IMR-90 (cell line): ENCODE results near the gene IQSEC1. TPM values are rescaled to one million over a fixed set of nuclear protein-coding genes. Genes with fewer than 3 reads are reported as not detected.

ENCODE experiments used
- ATAC-seq: fragments of 200-7000 bp; cut with Tn5 transposase; 2 replicates; pipeline ENCODE4 v1.9.1; 2020; ENCODE audit warnings: low read depth, mild to moderate bottlenecking, moderate library complexity
- BruUV-seq: library from RNA; stranded (reverse); fragments of 400-500 nt; replicated peaks from 2 replicates; lab custom pipeline; 2021; lab: Mats Ljungman, UMichigan
- CTCF ChIA-PET: fragments of 300-600 bp; formaldehyde crosslinking; extraction: SDS; loops from one replicate; lab custom pipeline; 2021; ENCODE audit warnings: antibody characterized with exemption; lab: Yijun Ruan, JAX
- POLR2A ChIA-PET: fragments of 300-600 bp; sonication (Branson Sonifier 250); formaldehyde crosslinking; loops from one replicate; lab custom pipeline; 2022; ENCODE audit warnings: antibody characterized with exemption; ENCODE audit not compliant: unreplicated experiment; lab: Charles Lee
- DNase-seq: peaks from one replicate; pipeline ENCODE4 v3.0.0; 2013
- H2AFZ ChIP-seq: replicated peaks from 2 replicates; pipeline ENCODE3; 2013; ENCODE audit warnings: low read length, mild to moderate bottlenecking; ENCODE audit not compliant: poor library complexity
- H2AK5ac ChIP-seq: 2 replicates; pipeline ENCODE4 v1.6.1; 2013; ENCODE audit warnings: low read depth, low read length, inconsistent platforms
- H2AK9ac ChIP-seq: replicated peaks from 2 replicates; pipeline ENCODE3; 2013; ENCODE audit warnings: mild to moderate bottlenecking, low read depth, low read length, moderate library complexity; ENCODE audit not compliant: poor library complexity
- H2BK120ac ChIP-seq: 2 replicates; pipeline ENCODE4 v1.6.1; 2013; ENCODE audit warnings: low read depth, low read length, inconsistent platforms
- H2BK15ac ChIP-seq: 3 replicates; pipeline ENCODE4 v1.6.1; 2013; ENCODE audit warnings: low read depth, low read length, inconsistent platforms
- H2BK20ac ChIP-seq: 2 replicates; pipeline ENCODE4 v1.6.1; 2013; ENCODE audit warnings: low read depth, mild to moderate bottlenecking, inconsistent platforms, low read length, moderate library complexity
- H2BK5ac ChIP-seq: 2 replicates; pipeline ENCODE4 v1.6.1; 2013; ENCODE audit warnings: mild to moderate bottlenecking, low read depth, low read length, inconsistent platforms; ENCODE audit not compliant: poor library complexity, severe bottlenecking
- H3K14ac ChIP-seq: replicated peaks from 2 replicates; pipeline ENCODE4 v1.6.1; 2013; ENCODE audit warnings: low read depth, low read length, inconsistent platforms
- H3K18ac ChIP-seq: 2 replicates; pipeline ENCODE4 v1.6.1; 2013; ENCODE audit warnings: low read depth, low read length, control low read depth
- H3K23ac ChIP-seq: 2 replicates; pipeline ENCODE4 v1.6.1; 2013; ENCODE audit warnings: low read depth, low read length, inconsistent platforms
- H3K27ac ChIP-seq: 2 replicates; pipeline ENCODE4 v1.5.1; 2013; ENCODE audit warnings: mild to moderate bottlenecking, control low read depth, low read length; ENCODE audit not compliant: insufficient read depth
- H3K27me3 ChIP-seq: 2 replicates; pipeline ENCODE4 v1.6.1; 2013; ENCODE audit warnings: low read length; ENCODE audit not compliant: control insufficient read depth, insufficient read depth
- H3K36me3 ChIP-seq: 2 replicates; pipeline ENCODE4 v1.6.1; 2013; ENCODE audit warnings: low read length, mixed read lengths; ENCODE audit not compliant: control insufficient read depth, insufficient read depth
- H3K4ac ChIP-seq: 2 replicates; pipeline ENCODE4 v1.6.1; 2013; ENCODE audit warnings: low read depth, low read length, inconsistent platforms
- H3K4me1 ChIP-seq: 2 replicates; pipeline ENCODE4 v1.6.1; 2013; ENCODE audit warnings: low read length, mixed read lengths; ENCODE audit not compliant: control insufficient read depth, insufficient read depth
- H3K4me2 ChIP-seq: 2 replicates; pipeline ENCODE4 v1.6.1; 2013; ENCODE audit warnings: low read depth, mild to moderate bottlenecking, control low read depth, low read length, moderate library complexity
- H3K4me3 ChIP-seq: 2 replicates; pipeline ENCODE4 v1.5.1; 2013; ENCODE audit warnings: low read depth, mild to moderate bottlenecking, control low read depth, low read length, moderate library complexity; ENCODE audit not compliant: insufficient read depth
- H3K56ac ChIP-seq: 2 replicates; pipeline ENCODE4 v1.6.1; 2013; ENCODE audit warnings: low read length, inconsistent platforms; ENCODE audit not compliant: insufficient read depth; ENCODE audit errors: extremely low read depth
- H3K79me1 ChIP-seq, 2 experiments: 2 replicates each; pipeline ENCODE4 v1.6.1; 2013; ENCODE audit warnings: low read length in 2 of 2, inconsistent platforms in 1 of 2, low read depth in 1 of 2
- H3K9ac ChIP-seq: 2 replicates; pipeline ENCODE4 v1.6.1; 2013; ENCODE audit warnings: low read depth, low read length, control low read depth
- H3K9me1 ChIP-seq: 2 replicates; pipeline ENCODE4 v1.6.1; 2013; ENCODE audit warnings: low read length, inconsistent platforms; ENCODE audit not compliant: insufficient read depth
- H3K9me3 ChIP-seq: 2 replicates; pipeline ENCODE4 v1.6.1; 2013; ENCODE audit warnings: low read length; ENCODE audit not compliant: control insufficient read depth, insufficient read depth
- H4K20me1 ChIP-seq: 2 replicates; pipeline ENCODE4 v1.6.1; 2013; ENCODE audit warnings: low read length, inconsistent platforms; ENCODE audit not compliant: insufficient read depth
- H4K5ac ChIP-seq: 2 replicates; pipeline ENCODE4 v1.6.1; 2013; ENCODE audit warnings: mild to moderate bottlenecking, low read depth, low read length, control low read depth
- H4K8ac ChIP-seq, 2 experiments: 2 replicates each; pipeline ENCODE4 v1.6.1; 2013; ENCODE audit warnings: low read depth in 2 of 2, low read length in 2 of 2, control low read depth in 1 of 2, inconsistent platforms in 1 of 2
- H4K91ac ChIP-seq: 2 replicates; pipeline ENCODE4 v1.6.1; 2013; ENCODE audit warnings: low read depth, low read length, inconsistent platforms; ENCODE audit not compliant: insufficient read depth
- BHLHE40 ChIP-seq: fragments of 150-350 bp; IDR thresholded peaks from 2 replicates; pipeline ENCODE4 v1.6.1; 2016; ENCODE audit warnings: mild to moderate bottlenecking, low read depth, low read length
- CEBPB ChIP-seq: IDR thresholded peaks from 2 replicates; pipeline ENCODE4 v1.6.1; 2012; ENCODE audit warnings: low read depth, low read length, improper control_type of control experiment
- CHD1 ChIP-seq: IDR thresholded peaks from 2 replicates; pipeline ENCODE4 v1.6.1; 2012; ENCODE audit warnings: low read depth, low read length, improper control_type of control experiment
- FOS ChIP-seq: fragments of 150-350 bp; IDR thresholded peaks from 2 replicates; pipeline ENCODE4 v1.6.1; 2016; ENCODE audit warnings: low read depth, low read length
- MAFK ChIP-seq: IDR thresholded peaks from 2 replicates; pipeline ENCODE4 v1.6.1; 2012; ENCODE audit warnings: low read depth, low read length, improper control_type of control experiment
- MAZ ChIP-seq: IDR thresholded peaks from 2 replicates; pipeline ENCODE4 v1.6.1; 2012; ENCODE audit warnings: low read depth, mild to moderate bottlenecking, low read length, improper control_type of control experiment, moderate library complexity, borderline replicate concordance
- MXI1 ChIP-seq: IDR thresholded peaks from 2 replicates; pipeline ENCODE4 v1.6.1; 2012; ENCODE audit warnings: low read depth, mild to moderate bottlenecking, low read length, moderate library complexity, borderline replicate concordance
- NFE2L2 ChIP-seq: fragments of 150-350 bp; IDR thresholded peaks from 2 replicates; pipeline ENCODE4 v1.6.1; 2016; ENCODE audit warnings: low read depth, mild to moderate bottlenecking, low read length
- POLR2A ChIP-seq: IDR thresholded peaks from 2 replicates; pipeline ENCODE4 v1.6.1; 2012; ENCODE audit warnings: mild to moderate bottlenecking, low read depth, low read length
- RAD21 ChIP-seq: IDR thresholded peaks from 2 replicates; pipeline ENCODE4 v1.6.1; 2012; ENCODE audit warnings: low read length, improper control_type of control experiment
- RCOR1 ChIP-seq: IDR thresholded peaks from 2 replicates; pipeline ENCODE4 v1.6.1; 2012; ENCODE audit warnings: mild to moderate bottlenecking, low read length, improper control_type of control experiment; ENCODE audit not compliant: insufficient replicate concordance
- RFX5 ChIP-seq: IDR thresholded peaks from 2 replicates; pipeline ENCODE4 v1.8.0; 2012; ENCODE audit warnings: low read depth, mild to moderate bottlenecking, low read length, moderate library complexity
- SMC3 ChIP-seq: fragments of 150-350 bp; IDR thresholded peaks from 2 replicates; pipeline ENCODE4 v1.6.1; 2016; ENCODE audit warnings: low read depth, mild to moderate bottlenecking, antibody characterized with exemption, low read length, moderate library complexity
- WGBS, 2 experiments: methylation state at CpG; one replicate each; pipeline versions ENCODE4 v1.1.5 to v1.1.7; 2013; ENCODE audit warnings: missing lambda C conversion rate in 2 of 2; ENCODE audit not compliant: insufficient read length in 1 of 2; ENCODE audit errors: extremely low coverage in 2 of 2; 5-methylcytosine and 5-hydroxymethylcytosine counted together
- dilution Hi-C: fragments of 300-500 bp; cut with HindIII; formaldehyde crosslinking; loops from one replicate; pipeline ENCODE4 v1.14.3; 2018; ENCODE audit warnings: low sequenced_read_pairs; ENCODE audit not compliant: unreplicated experiment
- in situ Hi-C: fragments of 300-500 bp; cut with MboI; formaldehyde crosslinking; loops from 3 replicates; pipeline ENCODE4 v1.14.3; 2019; ENCODE audit warnings: low sequenced_read_pairs, inconsistent platforms, mixed read lengths
- intact Hi-C: fragments of 100-400 bp; cut with micrococcal nuclease; formaldehyde crosslinking; loops from 2 replicates; pipeline ENCODE4 v1.10.0; 2022
- polyA plus RNA-seq, 3 experiments: library from polyadenylated mRNA; depleted of rRNA; stranded (reverse); fragments of >200 nt; gene quantifications; 2 replicates each; pipeline ENCODE4 v1.2.3, GENCODE V29; 2012; ENCODE audit warnings: low replicate concordance in 1 of 3
- total RNA-seq: library from RNA; depleted of rRNA; stranded (reverse); fragments of >200 nt; gene quantifications from 2 replicates; pipeline ENCODE4 v1.2.3, GENCODE V29; 2012
- TF ChIP-seq, protein P1 (sequence below): fragments of 150-350 bp; IDR thresholded peaks from 2 replicates; pipeline ENCODE4 v1.6.1; 2016; ENCODE audit warnings: low read depth, mild to moderate bottlenecking, low read length, moderate library complexity, borderline replicate concordance
- TF ChIP-seq, protein P2 (sequence below): conservative IDR thresholded peaks from 2 replicates; pipeline ENCODE4 v1.5.1; 2012; ENCODE audit warnings: mild to moderate bottlenecking, low read depth, low read length, improper control_type of control experiment
- TF ChIP-seq, protein P3 (sequence below): fragments of 150-350 bp; IDR thresholded peaks from 2 replicates; pipeline ENCODE4 v1.6.1; 2017; ENCODE audit warnings: mild to moderate bottlenecking, antibody characterized with exemption, low read length, low read depth

IQSEC1 gene
- total and polyA plus RNA-seq, 2 of the 4 experiments (the other 2 are of a cell fraction), result 5.9 to 11.9 TPM

DNA sequence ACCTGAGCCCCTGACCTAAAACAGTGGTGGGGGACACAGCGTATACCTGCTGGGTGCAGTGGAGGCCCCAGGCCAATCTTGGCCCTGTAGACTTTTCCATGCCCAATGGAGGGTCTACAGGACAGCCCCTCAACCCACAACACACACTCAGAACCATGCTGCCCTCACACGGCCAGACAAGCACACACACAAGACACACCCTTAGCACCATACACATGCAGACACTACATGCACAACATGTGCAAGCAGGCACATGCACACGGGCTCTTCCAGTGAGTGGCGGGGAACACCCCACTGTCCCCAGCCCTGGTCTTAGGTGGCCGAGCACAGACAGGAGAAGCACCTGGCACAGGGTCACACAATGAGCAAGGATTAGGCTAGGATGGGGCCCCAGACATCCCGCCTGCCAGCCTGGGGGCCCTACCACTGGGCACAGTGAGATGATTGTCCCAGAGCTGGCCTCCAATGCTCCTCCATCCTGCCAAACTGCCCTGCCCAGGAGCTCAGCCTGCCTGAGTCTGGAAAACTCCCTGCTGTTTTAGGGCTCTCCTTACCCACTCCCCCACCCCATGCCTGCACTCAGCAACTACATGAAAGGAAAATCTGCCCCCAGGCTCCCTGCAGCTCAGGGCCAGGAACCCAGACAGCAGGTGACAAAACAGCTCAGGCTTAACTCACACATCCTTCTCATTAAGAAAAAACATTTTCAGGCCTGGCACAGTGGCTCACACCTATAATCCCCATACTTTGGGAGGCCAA, 15.8 kb downstream of the IQSEC1 start:
- H3K4me2 ChIP-seq, result no peak overlapping the region
- ChIA-PET CTCF (no interaction called here), POLR2A (no interaction called here)
- intact Hi-C loops (no loop called here), dilution Hi-C loops (no loop called here), in situ Hi-C loops (no loop called here)
- H2BK5ac ChIP-seq, result no peak overlapping the region
- peaks cover 53% of the 10 kb centered on the region for H3K27me3 ChIP-seq
- H3K18ac ChIP-seq, result no peak overlapping the region
- no peak overlapping the region for H3K4me3 ChIP-seq
- ATAC-seq (no peak), DNase-seq (no peak)
- 100% methylated on average over 2 of the region's 6 CpGs; no CpG with 5 or more reads in 1 of the 2 experiments for WGBS, 2 experiments
- no peaks in the 10 kb centered on the region for H3K79me1 ChIP-seq
- no peak overlapping the region for H4K91ac ChIP-seq
- H3K9me3 ChIP-seq, result no peaks in the 10 kb centered on the region
- no peaks in the 10 kb centered on the region for H4K20me1 ChIP-seq
- H2BK120ac ChIP-seq, result no peak overlapping the region
- H4K5ac ChIP-seq, result no peak overlapping the region
- H3K23ac ChIP-seq, result no peak overlapping the region
- H3K9ac ChIP-seq, result no peak overlapping the region
- H3K4ac ChIP-seq, result no peak overlapping the region
- H3K56ac ChIP-seq, result no peak overlapping the region
- H4K8ac ChIP-seq, result no peak overlapping the region
- peak overlapping the region; percentile 14 for H2AFZ ChIP-seq
- TF ChIP-seq MAFK (no peak), FOS (no peak), RFX5 (no peak), RAD21 (no peak), MXI1 (no peak), CHD1 (no peak), POLR2A (no peak), CEBPB (no peak), SMC3 (no peak), NFE2L2 (no peak), RCOR1 (no peak), MAZ (no peak), BHLHE40 (no peak)
- TF ChIP-seq, protein P1, sequence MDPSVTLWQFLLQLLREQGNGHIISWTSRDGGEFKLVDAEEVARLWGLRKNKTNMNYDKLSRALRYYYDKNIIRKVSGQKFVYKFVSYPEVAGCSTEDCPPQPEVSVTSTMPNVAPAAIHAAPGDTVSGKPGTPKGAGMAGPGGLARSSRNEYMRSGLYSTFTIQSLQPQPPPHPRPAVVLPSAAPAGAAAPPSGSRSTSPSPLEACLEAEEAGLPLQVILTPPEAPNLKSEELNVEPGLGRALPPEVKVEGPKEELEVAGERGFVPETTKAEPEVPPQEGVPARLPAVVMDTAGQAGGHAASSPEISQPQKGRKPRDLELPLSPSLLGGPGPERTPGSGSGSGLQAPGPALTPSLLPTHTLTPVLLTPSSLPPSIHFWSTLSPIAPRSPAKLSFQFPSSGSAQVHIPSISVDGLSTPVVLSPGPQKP, result no peak
- TF ChIP-seq, protein P2, sequence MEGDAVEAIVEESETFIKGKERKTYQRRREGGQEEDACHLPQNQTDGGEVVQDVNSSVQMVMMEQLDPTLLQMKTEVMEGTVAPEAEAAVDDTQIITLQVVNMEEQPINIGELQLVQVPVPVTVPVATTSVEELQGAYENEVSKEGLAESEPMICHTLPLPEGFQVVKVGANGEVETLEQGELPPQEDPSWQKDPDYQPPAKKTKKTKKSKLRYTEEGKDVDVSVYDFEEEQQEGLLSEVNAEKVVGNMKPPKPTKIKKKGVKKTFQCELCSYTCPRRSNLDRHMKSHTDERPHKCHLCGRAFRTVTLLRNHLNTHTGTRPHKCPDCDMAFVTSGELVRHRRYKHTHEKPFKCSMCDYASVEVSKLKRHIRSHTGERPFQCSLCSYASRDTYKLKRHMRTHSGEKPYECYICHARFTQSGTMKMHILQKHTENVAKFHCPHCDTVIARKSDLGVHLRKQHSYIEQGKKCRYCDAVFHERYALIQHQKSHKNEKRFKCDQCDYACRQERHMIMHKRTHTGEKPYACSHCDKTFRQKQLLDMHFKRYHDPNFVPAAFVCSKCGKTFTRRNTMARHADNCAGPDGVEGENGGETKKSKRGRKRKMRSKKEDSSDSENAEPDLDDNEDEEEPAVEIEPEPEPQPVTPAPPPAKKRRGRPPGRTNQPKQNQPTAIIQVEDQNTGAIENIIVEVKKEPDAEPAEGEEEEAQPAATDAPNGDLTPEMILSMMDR, result no peak
- TF ChIP-seq, protein P3, sequence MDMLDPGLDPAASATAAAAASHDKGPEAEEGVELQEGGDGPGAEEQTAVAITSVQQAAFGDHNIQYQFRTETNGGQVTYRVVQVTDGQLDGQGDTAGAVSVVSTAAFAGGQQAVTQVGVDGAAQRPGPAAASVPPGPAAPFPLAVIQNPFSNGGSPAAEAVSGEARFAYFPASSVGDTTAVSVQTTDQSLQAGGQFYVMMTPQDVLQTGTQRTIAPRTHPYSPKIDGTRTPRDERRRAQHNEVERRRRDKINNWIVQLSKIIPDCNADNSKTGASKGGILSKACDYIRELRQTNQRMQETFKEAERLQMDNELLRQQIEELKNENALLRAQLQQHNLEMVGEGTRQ, result no peak
- no peak overlapping the region for H3K14ac ChIP-seq
- no TSS peak for BruUV-seq
- no peaks in the 10 kb centered on the region for H3K36me3 ChIP-seq
- no peak overlapping the region for H3K27ac ChIP-seq
- no peaks in the 10 kb centered on the region for H3K9me1 ChIP-seq
- no peaks in the 10 kb centered on the region for H3K4me1 ChIP-seq
- H2AK9ac ChIP-seq, result no peak overlapping the region
- H2BK15ac ChIP-seq, result no peak overlapping the region
- no peak overlapping the region for H2BK20ac ChIP-seq
- no peak overlapping the region for H2AK5ac ChIP-seq
